ENCODE data around the gene TTC23L.
"Not testable (repeated sequence)": the region's sequence is repeated elsewhere in the genome, so short reads cannot be mapped to it uniquely, and the experiment has no call there.

Gene TTC23L

GRCh38 chr5:34817558-34818351 is 21.2 kb upstream of the TTC23L start:
- H3K27ac ChIP-seq (ENCODE audit: low read depth, low read length), result no peak overlapping the region
- no peaks in the 10 kb centered on the region for H3K9me3 ChIP-seq (ENCODE audit: control insufficient read depth, insufficient read depth, low read length)
- peaks cover 89% of the 10 kb centered on the region for H3K36me3 ChIP-seq (ENCODE audit: control insufficient read depth, insufficient read depth, low read length)

GRCh38 chr5:34818717-34819116 is 20.2 kb upstream of the TTC23L start:
- no peaks in the 10 kb centered on the region for H3K9me3 ChIP-seq (ENCODE audit: control insufficient read depth, insufficient read depth, low read length)
- no peak overlapping the region for H3K9ac ChIP-seq (ENCODE audit: low read depth, low read length)
- peaks cover 89% of the 10 kb centered on the region for H3K36me3 ChIP-seq (ENCODE audit: control insufficient read depth, insufficient read depth, low read length)
- H3K4me3 ChIP-seq (ENCODE audit: low read depth, low read length), result no peak overlapping the region
- H3K27me3 ChIP-seq (ENCODE audit: control insufficient read depth, insufficient read depth, low read length), result no peaks in the 10 kb centered on the region
- no peak overlapping the region for H3K27ac ChIP-seq (ENCODE audit: low read depth, low read length)
- no peaks in the 10 kb centered on the region for H3K4me1 ChIP-seq (ENCODE audit: control insufficient read depth, insufficient read depth, low read length)

More at GRCh38 chr5:34817558-34818351, 21.2 kb upstream of the TTC23L start:
- Histone ChIP-seq H3K27me3 (ENCODE audit: control insufficient read depth, insufficient read depth, low read length) (no peaks in the 10 kb centered on the region), H3K4me1 (ENCODE audit: control insufficient read depth, insufficient read depth, low read length) (no peaks in the 10 kb centered on the region), H3K9ac (ENCODE audit: low read depth, low read length) (no peak overlapping the region), H3K4me3 (ENCODE audit: low read depth, low read length) (no peak overlapping the region)

GRCh38 chr5:34820593-34820992 is 18.4 kb upstream of the TTC23L start:
- Histone ChIP-seq H3K9me3 (ENCODE audit: control insufficient read depth, insufficient read depth, low read length) (no peaks in the 10 kb centered on the region), H3K9ac (ENCODE audit: low read depth, low read length) (no peak overlapping the region), H3K36me3 (ENCODE audit: control insufficient read depth, insufficient read depth, low read length) (peaks cover 88% of the 10 kb centered on the region), H3K27ac (ENCODE audit: low read depth, low read length) (no peak overlapping the region), H3K27me3 (ENCODE audit: control insufficient read depth, insufficient read depth, low read length) (no peaks in the 10 kb centered on the region), H3K4me1 (ENCODE audit: control insufficient read depth, insufficient read depth, low read length) (no peaks in the 10 kb centered on the region), H3K4me3 (ENCODE audit: low read depth, low read length) (no peak overlapping the region)

- no peaks in the 10 kb centered on the region for H3K4me1 ChIP-seq (ENCODE audit: control insufficient read depth, insufficient read depth, low read length)
- H3K27me3 ChIP-seq (ENCODE audit: control insufficient read depth, insufficient read depth, low read length), result no peaks in the 10 kb centered on the region
- H3K27ac ChIP-seq (ENCODE audit: low read depth, low read length), result no peak overlapping the region
- peaks cover 91% of the 10 kb centered on the region for H3K36me3 ChIP-seq (ENCODE audit: control insufficient read depth, insufficient read depth, low read length)
- no peaks in the 10 kb centered on the region for H3K9me3 ChIP-seq (ENCODE audit: control insufficient read depth, insufficient read depth, low read length)
- no peak overlapping the region for H3K4me3 ChIP-seq (ENCODE audit: low read depth, low read length)
- no peak overlapping the region for H3K9ac ChIP-seq (ENCODE audit: low read depth, low read length)
Measured at GRCh38 chr5:34822956-34823715, 15.8 kb upstream of the TTC23L start.

GRCh38 chr5:34826347-34826746 is 12.6 kb upstream of the TTC23L start:
- no peaks in the 10 kb centered on the region for H3K9me3 ChIP-seq (ENCODE audit: control insufficient read depth, insufficient read depth, low read length)
- H3K4me1 ChIP-seq (ENCODE audit: control insufficient read depth, insufficient read depth, low read length), result no peaks in the 10 kb centered on the region
- H3K27ac ChIP-seq (ENCODE audit: low read depth, low read length), result no peak overlapping the region
- no peak overlapping the region for H3K4me3 ChIP-seq (ENCODE audit: low read depth, low read length)
- H3K27me3 ChIP-seq (ENCODE audit: control insufficient read depth, insufficient read depth, low read length), result no peaks in the 10 kb centered on the region
- no peak overlapping the region for H3K9ac ChIP-seq (ENCODE audit: low read depth, low read length)
- peaks cover 92% of the 10 kb centered on the region for H3K36me3 ChIP-seq (ENCODE audit: control insufficient read depth, insufficient read depth, low read length)

GRCh38 chr5:34827588-34828506 is 11.1 kb upstream of the TTC23L start:
- Histone ChIP-seq H3K9me3 (ENCODE audit: control insufficient read depth, insufficient read depth, low read length) (no peaks in the 10 kb centered on the region), H3K27me3 (ENCODE audit: control insufficient read depth, insufficient read depth, low read length) (no peaks in the 10 kb centered on the region), H3K4me1 (ENCODE audit: control insufficient read depth, insufficient read depth, low read length) (no peaks in the 10 kb centered on the region), H3K9ac (ENCODE audit: low read depth, low read length) (no peak overlapping the region), H3K4me3 (ENCODE audit: low read depth, low read length) (no peak overlapping the region), H3K36me3 (ENCODE audit: control insufficient read depth, insufficient read depth, low read length) (peaks cover 97% of the 10 kb centered on the region), H3K27ac (ENCODE audit: low read depth, low read length) (no peak overlapping the region)

- H3K4me1 ChIP-seq (ENCODE audit: control insufficient read depth, insufficient read depth, low read length), result not testable (repeated sequence)
Measured at GRCh38 chr5:34830827-34831226, 8.1 kb upstream of the TTC23L start.

GRCh38 chr5:34831303-34831702 is 7.7 kb upstream of the TTC23L start:
- no peaks in the 10 kb centered on the region for H3K27me3 ChIP-seq (ENCODE audit: control insufficient read depth, insufficient read depth, low read length)
- H3K4me1 ChIP-seq (ENCODE audit: control insufficient read depth, insufficient read depth, low read length), result peaks cover 6% of the 10 kb centered on the region; the same call in 1 of the 2 replicates
- no peak overlapping the region for H3K27ac ChIP-seq (ENCODE audit: low read depth, low read length)
- H3K4me3 ChIP-seq (ENCODE audit: low read depth, low read length), result no peak overlapping the region
- H3K36me3 ChIP-seq (ENCODE audit: control insufficient read depth, insufficient read depth, low read length), result peaks cover 76% of the 10 kb centered on the region
- no peaks in the 10 kb centered on the region for H3K9me3 ChIP-seq (ENCODE audit: control insufficient read depth, insufficient read depth, low read length)
- no peak overlapping the region for H3K9ac ChIP-seq (ENCODE audit: low read depth, low read length)

More at GRCh38 chr5:34830827-34831226, 8.1 kb upstream of the TTC23L start:
- not testable (repeated sequence) for H3K9me3 ChIP-seq (ENCODE audit: control insufficient read depth, insufficient read depth, low read length); H3K27me3 ChIP-seq (ENCODE audit: control insufficient read depth, insufficient read depth, low read length); H3K4me3 ChIP-seq (ENCODE audit: low read depth, low read length); H3K9ac ChIP-seq (ENCODE audit: low read depth, low read length); H3K27ac ChIP-seq (ENCODE audit: low read depth, low read length)
- H3K36me3 ChIP-seq (ENCODE audit: control insufficient read depth, insufficient read depth, low read length), result peaks cover 80% of the 10 kb centered on the region

- no peak overlapping the region for H3K9ac ChIP-seq (ENCODE audit: low read depth, low read length)
- no peaks in the 10 kb centered on the region for H3K27me3 ChIP-seq (ENCODE audit: control insufficient read depth, insufficient read depth, low read length)
- H3K9me3 ChIP-seq (ENCODE audit: control insufficient read depth, insufficient read depth, low read length), result no peaks in the 10 kb centered on the region
- no peak overlapping the region for H3K4me3 ChIP-seq (ENCODE audit: low read depth, low read length)
- H3K4me1 ChIP-seq (ENCODE audit: control insufficient read depth, insufficient read depth, low read length), result peaks cover 6% of the 10 kb centered on the region; the same call in 1 of the 2 replicates
- no peak overlapping the region for H3K27ac ChIP-seq (ENCODE audit: low read depth, low read length)
- H3K36me3 ChIP-seq (ENCODE audit: control insufficient read depth, insufficient read depth, low read length), result peaks cover 63% of the 10 kb centered on the region
Measured at GRCh38 chr5:34832568-34832967, 6.4 kb upstream of the TTC23L start.

- Histone ChIP-seq H3K4me1 (ENCODE audit: control insufficient read depth, insufficient read depth, low read length) (peaks cover 6% of the 10 kb centered on the region; the same call in 1 of the 2 replicates), H3K4me3 (ENCODE audit: low read depth, low read length) (no peak overlapping the region), H3K9ac (ENCODE audit: low read depth, low read length) (no peak overlapping the region), H3K9me3 (ENCODE audit: control insufficient read depth, insufficient read depth, low read length) (no peaks in the 10 kb centered on the region), H3K27ac (ENCODE audit: low read depth, low read length) (no peak overlapping the region), H3K27me3 (ENCODE audit: control insufficient read depth, insufficient read depth, low read length) (no peaks in the 10 kb centered on the region), H3K36me3 (ENCODE audit: control insufficient read depth, insufficient read depth, low read length) (peaks cover 58% of the 10 kb centered on the region)
Measured at GRCh38 chr5:34833090-34833489, 5.9 kb upstream of the TTC23L start.
